LNCAP (cell line): ENCODE results near the gene CNFN.

Experiments
- TF ChIP-seq, protein P1 (sequence below): fragments of 450-650 bp; IDR thresholded peaks from 2 replicates; pipeline ENCODE4 v1.5.1; 2017; ENCODE audit warnings: mild to moderate bottlenecking

The CNFN gene

DNA sequence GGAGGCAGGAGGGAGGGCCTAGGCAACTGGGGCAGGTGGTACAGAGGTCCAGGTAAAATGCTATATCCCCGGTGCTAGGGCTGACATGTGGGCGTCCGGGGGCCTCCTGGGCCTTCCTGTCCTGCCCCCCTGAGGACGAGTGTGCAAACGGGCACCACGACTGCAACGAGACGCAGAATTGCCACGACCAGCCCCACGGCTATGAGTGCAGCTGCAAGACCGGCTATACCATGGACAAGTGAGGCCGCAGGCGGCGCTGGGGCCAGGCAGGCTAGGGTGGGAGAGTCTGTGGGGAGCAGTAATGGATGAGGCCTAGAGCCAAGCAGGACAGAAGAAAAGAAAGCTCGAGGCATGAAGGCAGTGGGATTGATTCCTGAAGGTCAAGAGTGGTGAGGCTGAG lies 21.3 kb downstream of the CNFN start:
- TF ChIP-seq, protein P1, sequence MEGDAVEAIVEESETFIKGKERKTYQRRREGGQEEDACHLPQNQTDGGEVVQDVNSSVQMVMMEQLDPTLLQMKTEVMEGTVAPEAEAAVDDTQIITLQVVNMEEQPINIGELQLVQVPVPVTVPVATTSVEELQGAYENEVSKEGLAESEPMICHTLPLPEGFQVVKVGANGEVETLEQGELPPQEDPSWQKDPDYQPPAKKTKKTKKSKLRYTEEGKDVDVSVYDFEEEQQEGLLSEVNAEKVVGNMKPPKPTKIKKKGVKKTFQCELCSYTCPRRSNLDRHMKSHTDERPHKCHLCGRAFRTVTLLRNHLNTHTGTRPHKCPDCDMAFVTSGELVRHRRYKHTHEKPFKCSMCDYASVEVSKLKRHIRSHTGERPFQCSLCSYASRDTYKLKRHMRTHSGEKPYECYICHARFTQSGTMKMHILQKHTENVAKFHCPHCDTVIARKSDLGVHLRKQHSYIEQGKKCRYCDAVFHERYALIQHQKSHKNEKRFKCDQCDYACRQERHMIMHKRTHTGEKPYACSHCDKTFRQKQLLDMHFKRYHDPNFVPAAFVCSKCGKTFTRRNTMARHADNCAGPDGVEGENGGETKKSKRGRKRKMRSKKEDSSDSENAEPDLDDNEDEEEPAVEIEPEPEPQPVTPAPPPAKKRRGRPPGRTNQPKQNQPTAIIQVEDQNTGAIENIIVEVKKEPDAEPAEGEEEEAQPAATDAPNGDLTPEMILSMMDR: no peak

DNA sequence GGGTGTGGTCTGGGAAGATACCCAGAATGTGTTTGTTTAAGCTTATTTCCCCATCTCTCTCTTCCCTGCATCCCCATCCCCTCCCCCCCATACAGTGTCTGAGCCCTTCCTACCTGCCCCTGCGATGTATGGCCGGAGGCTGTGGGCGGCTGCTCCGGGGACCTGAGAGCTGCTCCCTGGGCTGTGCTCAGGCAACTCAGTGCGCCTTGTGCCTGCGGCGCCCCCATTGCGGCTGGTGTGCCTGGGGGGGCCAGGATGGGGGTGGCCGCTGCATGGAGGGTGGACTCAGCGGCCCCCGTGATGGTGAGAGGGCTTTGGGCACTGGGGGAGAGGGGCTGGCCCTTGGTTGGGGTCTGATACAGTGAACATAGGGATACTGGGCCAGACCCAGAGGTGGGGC lies 21.7 kb downstream of the CNFN start:
- TF ChIP-seq, protein P1: no peak

DNA sequence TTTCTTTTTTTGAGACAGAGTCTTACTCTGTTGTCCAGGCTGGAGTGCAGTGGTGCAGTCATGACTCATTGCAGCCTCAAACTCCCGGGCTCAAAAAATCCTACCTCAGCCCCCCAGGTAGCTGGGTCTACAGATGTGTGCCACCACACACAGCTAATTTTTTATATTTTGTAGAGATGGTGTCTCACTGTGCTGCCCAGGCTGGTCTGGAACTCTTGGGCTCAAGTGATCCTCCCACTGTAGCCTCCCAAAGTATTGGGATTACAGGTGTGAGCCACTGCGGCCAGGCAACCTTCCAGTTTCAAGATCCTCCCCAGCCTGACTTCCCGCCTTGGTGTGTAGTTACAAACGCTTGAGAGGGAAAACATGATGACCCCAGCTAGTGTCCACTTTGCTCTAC lies 22.2 kb downstream of the CNFN start:
- TF ChIP-seq, protein P1: no peak

DNA sequence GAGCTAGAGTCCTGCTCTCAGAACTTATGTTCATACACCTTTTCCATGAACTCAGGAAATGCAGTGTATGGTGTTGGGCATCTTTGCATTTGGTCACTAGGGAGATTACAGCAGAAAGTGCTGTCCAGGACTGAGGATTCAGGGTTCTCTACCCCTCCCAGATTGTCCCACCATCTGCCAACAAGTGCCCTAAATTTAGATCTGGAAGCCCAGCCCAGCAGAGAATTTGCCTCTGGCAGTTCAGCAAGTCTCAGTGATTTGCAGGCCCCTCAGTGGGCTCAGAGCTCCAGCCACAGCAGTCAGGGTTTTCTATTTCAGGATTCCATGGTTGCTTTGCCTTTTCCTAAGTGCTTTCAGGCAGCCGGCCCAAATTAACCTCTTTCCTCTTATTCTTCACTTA lies 23.4 kb downstream of the CNFN start:
- TF ChIP-seq, protein P1: no peak

DNA sequence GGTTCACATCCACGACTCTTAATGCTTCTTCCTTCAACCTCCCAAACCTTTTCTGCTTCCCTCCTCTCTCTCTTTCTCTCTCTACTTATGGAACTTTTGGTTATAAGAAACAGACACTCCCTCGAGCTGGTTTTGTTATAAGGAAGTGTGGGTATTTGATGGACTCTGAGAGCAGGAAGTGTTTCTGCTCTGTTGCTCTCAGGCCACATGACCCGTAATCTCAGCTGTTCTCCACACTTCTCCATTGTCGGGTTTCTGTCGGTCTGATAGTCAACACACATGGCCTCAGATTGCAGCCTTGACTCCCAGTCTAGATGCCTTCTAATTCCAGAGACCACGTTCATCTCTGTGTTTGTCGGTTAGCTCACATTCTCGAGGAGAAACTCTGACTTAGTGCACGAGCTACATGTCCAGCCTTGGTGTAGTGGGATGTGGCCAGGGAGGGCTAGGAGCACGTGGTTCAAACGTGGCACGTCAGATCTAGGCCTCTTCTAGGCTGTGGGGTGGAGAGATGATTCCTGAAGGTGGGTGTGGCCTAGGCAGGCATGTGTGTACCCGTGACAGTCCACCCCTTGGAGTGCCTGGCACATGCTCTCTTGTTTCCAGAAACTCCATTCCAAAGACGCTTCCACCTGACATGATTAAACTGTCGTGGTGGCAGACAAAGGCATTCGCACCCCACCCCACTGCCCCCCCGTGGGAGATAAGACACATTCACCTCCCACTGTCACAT lies 26.3 kb downstream of the CNFN start:
- TF ChIP-seq, protein P1: no peak

DNA sequence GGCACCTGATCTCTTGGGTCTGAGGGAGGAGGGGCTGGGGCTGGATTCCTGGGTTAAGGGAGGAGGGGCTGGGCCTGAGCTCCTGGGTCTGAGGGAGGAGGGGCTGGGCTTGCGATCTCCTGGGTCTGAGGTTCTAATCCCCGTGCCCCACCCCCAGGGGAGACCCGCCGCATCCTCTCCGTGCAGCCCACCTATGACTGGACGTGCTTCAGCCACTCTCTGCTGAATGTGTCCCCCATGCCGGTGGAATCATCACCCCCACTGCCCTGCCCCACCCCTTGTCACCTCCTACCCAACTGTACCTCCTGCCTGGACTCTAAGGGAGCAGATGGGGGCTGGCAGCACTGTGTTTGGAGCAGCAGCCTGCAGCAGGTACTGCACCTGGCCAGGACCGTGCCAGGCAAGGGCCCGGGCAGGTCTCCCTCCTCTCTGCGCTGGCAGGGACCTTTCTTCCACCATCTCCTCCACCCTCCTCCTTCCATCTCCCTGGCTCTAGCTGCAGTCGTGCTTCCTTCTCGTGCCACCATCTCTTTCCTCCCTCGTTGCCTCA lies 27.1 kb downstream of the CNFN start:
- TF ChIP-seq, protein P1: no peak

DNA sequence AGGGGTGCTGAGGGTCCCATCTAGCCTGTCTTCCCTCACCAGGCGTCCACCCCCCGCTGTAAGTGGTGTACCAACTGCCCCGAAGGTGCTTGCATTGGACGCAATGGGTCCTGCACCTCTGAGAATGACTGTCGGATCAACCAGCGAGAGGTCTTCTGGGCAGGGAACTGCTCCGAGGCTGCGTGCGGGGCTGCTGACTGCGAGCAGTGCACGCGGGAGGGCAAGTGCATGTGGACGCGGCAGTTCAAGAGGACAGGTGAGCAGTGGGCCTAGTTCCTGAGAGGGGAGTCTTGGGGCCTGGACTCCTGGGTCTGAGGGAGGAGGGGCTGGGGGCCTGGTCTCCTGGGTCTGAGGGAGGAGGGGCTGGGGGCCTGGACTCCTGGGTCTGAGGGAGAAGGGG lies 27.8 kb downstream of the CNFN start:
- TF ChIP-seq, protein P1: no peak

DNA sequence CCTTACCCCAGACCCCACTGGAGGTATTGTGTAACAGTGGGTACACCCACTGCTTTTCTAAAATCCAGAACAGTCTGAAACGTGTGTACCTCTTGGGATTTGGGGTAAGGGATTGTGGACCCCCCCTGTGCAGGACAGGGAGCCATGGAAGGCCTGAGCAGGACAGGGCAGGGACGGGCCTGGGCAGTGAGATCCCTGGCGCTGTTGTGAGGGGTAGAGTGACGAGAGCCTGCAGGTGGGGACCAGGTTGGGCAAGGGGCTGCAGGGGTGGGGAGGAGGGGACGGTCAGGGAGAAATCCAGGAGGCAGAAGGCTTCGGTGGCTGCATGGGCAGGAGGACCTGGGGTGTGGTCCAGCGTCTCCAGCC lies 28.6 kb downstream of the CNFN start:
- TF ChIP-seq, protein P1: no peak
